ENCODE data around the gene ARCN1.

DNA sequence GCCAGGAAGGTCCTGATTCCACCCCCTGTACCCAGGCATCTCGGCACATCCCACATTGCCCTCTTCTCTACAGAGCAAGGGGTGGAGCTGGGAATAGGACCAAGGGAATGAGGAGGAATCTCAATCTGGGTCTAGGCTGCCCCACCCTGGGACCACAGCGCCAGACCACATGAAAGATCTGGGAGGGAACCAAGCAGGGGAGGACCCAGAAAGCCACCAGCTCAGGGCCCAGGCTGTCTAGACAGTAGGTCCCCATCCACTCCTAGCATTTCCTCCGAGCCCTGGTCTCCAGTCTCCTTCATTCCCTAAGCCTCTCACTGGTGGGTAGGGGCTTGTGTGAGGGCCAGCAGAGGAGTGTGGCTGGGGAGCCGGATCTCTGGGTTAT lies 46.8 kb downstream of the ARCN1 start:
- TF ChIP-seq, protein P1, sequence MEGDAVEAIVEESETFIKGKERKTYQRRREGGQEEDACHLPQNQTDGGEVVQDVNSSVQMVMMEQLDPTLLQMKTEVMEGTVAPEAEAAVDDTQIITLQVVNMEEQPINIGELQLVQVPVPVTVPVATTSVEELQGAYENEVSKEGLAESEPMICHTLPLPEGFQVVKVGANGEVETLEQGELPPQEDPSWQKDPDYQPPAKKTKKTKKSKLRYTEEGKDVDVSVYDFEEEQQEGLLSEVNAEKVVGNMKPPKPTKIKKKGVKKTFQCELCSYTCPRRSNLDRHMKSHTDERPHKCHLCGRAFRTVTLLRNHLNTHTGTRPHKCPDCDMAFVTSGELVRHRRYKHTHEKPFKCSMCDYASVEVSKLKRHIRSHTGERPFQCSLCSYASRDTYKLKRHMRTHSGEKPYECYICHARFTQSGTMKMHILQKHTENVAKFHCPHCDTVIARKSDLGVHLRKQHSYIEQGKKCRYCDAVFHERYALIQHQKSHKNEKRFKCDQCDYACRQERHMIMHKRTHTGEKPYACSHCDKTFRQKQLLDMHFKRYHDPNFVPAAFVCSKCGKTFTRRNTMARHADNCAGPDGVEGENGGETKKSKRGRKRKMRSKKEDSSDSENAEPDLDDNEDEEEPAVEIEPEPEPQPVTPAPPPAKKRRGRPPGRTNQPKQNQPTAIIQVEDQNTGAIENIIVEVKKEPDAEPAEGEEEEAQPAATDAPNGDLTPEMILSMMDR (IDR thresholded peaks at IDR 0.05) = no peak
- TF ChIP-seq EZH2 (IDR thresholded peaks at IDR 0.05; ENCODE audit: borderline replicate concordance, insufficient read depth, low read depth, low read length, poor library complexity, severe bottlenecking) = no peak

Measured in B cell (primary cell).